GM19099 (cell line): ENCODE results near the gene CD300A.

ENCODE experiments used
- POLR2A ChIP-seq: IDR thresholded peaks from 3 replicates; pipeline ENCODE4 v1.6.1; 2011; ENCODE audit warnings: low read depth; ENCODE audit not compliant: insufficient read length; ENCODE audit errors: extremely low read depth

The CD300A gene

GRCh38 chr17:74481621-74482020 lies 15.2 kb downstream of the CD300A start:
- TF ChIP-seq POLR2A: no peak

- TF ChIP-seq POLR2A: no peak
Measured at GRCh38 chr17:74484066-74484465, 17.6 kb downstream of the CD300A start.

DNA sequence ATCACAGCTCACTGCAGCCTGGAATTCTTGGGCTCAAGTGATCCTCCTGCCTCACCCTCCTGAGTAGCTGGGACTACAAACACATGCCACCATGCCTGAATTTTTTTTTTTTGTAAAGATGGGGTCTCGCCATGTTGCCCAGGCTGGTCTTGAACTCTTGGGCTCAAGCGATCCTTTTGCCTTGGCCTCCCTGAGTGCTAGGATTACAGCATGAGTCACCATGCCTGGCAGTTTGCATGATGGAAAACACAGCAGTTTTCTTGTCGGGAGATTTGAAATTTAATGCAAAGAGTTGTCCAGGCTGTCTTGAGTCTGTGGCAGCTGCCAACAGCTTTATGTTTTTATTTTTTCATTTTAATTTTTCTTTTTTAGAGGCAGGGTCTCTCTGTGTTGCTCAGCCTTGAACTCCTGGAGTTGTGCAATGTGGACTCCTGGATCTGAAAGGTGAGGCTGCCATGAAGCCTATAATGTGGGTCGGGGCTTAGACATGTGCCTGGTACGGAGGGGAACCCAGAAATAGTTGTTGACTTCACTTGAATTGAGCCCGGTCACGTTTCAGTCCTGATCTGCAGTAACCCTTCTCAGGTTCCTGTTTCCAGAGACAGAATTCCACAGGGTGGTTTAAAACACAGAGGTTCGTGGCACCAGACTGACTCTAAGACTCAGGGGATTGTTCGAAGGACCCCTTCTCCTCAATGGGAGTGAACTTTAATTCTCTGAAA lies 18.7 kb downstream of the CD300A start:
- TF ChIP-seq POLR2A: no peak

GRCh38 chr17:74485841-74486240 lies 19.4 kb downstream of the CD300A start:
- TF ChIP-seq POLR2A: no peak

DNA sequence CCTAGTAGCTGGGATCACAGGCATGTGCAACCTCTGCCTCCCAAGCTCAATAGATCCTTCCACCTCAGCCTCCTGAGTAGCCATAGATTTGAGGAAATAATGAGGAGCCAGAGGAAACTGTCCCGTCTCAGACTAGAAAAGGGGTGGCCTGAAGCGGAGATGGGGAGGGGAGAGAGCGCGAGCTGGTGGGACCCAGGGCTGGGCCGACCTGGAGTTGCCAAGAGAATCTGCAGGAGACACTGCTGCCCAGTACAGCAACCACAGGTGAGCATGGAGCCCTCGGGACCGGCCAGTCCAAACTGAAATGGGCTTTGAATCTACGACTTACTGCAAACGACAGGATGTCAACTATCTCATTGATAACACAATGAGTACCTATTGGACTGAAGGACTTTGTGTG lies 24.3 kb downstream of the CD300A start:
- no peak for TF ChIP-seq POLR2A

- TF ChIP-seq POLR2A: no peak
Measured at GRCh38 chr17:74491626-74492025, 25.2 kb downstream of the CD300A start.

- TF ChIP-seq POLR2A: no peak
Measured at GRCh38 chr17:74493331-74493833, 26.9 kb downstream of the CD300A start.

- no peak for TF ChIP-seq POLR2A
Measured at GRCh38 chr17:74497471-74497870, 31.0 kb downstream of the CD300A start.

- no peak for TF ChIP-seq POLR2A
Measured at GRCh38 chr17:74499992-74500391, 33.6 kb downstream of the CD300A start.

- no peak for TF ChIP-seq POLR2A
Measured at GRCh38 chr17:74502861-74503260, 36.4 kb downstream of the CD300A start.

DNA sequence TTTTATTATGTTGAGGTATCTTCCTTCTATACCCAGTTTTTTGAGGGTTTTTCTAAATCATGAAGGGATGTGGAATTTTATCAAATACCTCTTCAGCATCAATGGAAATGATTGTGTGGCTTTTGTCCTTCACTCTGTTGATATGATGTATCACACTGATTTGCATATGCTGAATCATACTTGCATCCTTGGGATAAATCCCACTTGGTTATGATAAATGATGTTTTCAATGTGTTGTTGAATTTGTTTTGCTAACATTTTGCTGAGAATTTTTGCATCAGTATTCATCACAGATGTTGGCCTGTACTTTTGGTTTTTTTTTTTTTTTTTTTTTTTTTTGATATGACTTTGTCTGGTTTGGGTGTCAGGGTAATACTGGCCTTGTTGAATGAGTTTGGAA lies 41.7 kb downstream of the CD300A start:
- no peak for TF ChIP-seq POLR2A

GRCh38 chr17:74512036-74512435 lies 45.6 kb downstream of the CD300A start:
- TF ChIP-seq POLR2A: no peak

DNA sequence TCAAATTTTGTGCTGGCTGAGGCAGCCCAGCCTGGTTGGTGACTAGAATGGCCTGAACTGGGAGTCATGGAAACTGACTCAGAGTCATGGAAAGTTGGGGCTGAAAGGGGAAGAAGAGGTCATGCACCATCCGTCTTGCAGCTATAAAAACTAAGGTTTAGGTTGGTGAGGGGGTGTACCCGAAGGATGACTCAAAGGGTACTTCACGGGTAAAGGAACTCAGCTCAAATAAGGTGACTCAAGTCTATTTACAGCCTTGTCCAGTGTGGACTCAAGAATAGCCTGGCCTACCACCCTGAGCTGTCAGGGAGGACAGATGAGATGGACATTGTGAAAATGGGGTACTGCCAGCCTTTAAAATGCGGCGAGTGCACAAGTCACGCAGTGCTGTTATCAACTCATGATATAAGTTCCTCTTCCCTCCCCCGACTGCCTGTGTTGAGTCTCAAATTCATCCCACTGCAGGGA lies 46.2 kb downstream of the CD300A start:
- no peak for TF ChIP-seq POLR2A

- TF ChIP-seq POLR2A: no peak
Measured at GRCh38 chr17:74513987-74514631, 47.7 kb downstream of the CD300A start.

DNA sequence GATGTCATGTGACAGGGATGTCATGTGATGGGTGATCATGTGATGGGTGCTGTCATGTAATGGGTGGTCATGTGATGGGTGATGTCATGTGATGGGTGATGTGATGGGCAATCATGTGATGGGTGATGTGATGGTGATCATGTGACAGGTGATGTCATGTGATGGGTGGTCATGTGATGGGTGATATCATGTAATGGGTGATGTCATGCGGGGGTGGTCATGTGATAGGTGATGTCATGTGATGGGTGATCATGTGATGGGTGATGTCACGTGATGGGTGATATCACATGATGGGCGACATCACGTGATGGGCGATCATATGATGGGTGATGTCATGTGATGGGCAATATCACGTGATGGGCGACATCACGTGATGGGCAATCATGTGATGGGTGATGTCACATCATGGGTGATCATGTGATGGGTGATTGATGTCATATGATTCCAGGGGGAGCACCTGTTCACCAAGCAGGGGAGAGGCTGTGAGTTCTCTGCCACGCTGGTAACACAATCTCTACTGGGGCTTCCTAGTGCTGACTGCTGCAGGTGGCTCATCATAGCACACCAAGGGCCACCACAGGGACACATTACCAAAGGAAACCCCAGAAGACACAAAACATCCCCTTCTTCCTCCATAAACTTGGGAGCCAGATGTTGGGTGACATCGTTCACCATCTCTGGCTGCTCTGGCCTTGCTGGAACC lies 48.3 kb downstream of the CD300A start:
- TF ChIP-seq POLR2A: no peak

DNA sequence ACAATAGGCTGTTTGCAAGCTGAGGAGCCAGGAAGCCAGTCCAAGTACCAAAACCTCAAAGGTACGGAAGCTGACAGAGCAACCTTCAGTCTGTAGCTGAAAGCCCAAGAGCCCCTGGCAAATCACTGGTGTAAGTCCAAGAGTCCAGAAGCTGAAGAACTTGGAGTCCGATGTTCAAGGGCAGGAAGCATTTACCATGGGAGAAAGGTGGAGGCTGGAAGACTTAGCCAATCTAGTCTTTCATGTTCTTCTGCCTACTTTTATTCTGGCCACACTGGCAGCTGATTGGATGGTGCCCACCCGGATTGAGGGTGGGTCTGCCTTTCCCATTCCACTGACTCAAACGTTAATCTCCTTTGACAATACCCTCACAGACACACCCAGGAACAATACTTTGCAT lies 49.5 kb downstream of the CD300A start:
- no peak for TF ChIP-seq POLR2A
